Adrenal gland (tissue), 12 donors: ENCODE data around the gene ENG. TPM values are rescaled to one million over a fixed set of nuclear protein-coding genes. Genes with fewer than 3 reads are reported as not detected.
"Not testable (repeated sequence)": the region's sequence is repeated elsewhere in the genome, so short reads cannot be mapped to it uniquely, and the experiment has no call there.

Experiments used
- DNase-seq, 7 donors: peaks; one replicate each; pipeline ENCODE4 v3.0.0-alpha.2; 2019 to 2020
- H3K27ac ChIP-seq, 5 donors: fragments of 200-600 bp; sonication (generic) in 4 of 5; 1 replicate in 3 of 5; 2 replicates in 2 of 5; pipeline versions ENCODE4 v1.5.1 to v1.8.0; 2016 to 2020; ENCODE audit warnings: mild to moderate bottlenecking in 1 of 5
- H3K27me3 ChIP-seq: fragments of 200-600 bp; 2 replicates; pipeline ENCODE4 v1.8.0; 2021
- H3K36me3 ChIP-seq, 2 donors: fragments of 200-600 bp; replicated peaks in 1 of 2; 1 replicate in 1 of 2; 2 replicates in 1 of 2; pipeline versions ENCODE4 v1.5.1 to v1.8.0; 2018 to 2022
- H3K4me1 ChIP-seq, 2 donors: fragments of 200-600 bp; replicated peaks in 1 of 2; 1 replicate in 1 of 2; 2 replicates in 1 of 2; pipeline versions ENCODE4 v1.5.1 to v1.8.0; 2018 to 2021
- H3K4me3 ChIP-seq, 4 donors: fragments of 200-600 bp; sonication (generic) in 3 of 4; one replicate each; pipeline ENCODE4 v1.5.1; 2016 to 2018
- H3K9me3 ChIP-seq, 3 donors: fragments of 200-600 bp; sonication (generic) in 1 of 3; replicated peaks in 1 of 3; 1 replicate in 2 of 3; 2 replicates in 1 of 3; pipeline versions ENCODE4 v1.5.1 to v1.8.0; 2016 to 2021
- CTCF ChIP-seq, 6 experiments: fragments of 450-650 bp in 4 of 6; fragments of 200-600 bp in 2 of 6; sonication (generic) in 1 of 6; IDR thresholded peaks; 1 replicate in 5 of 6; 2 replicates in 1 of 6; pipeline versions ENCODE4 v1.5.1 to v1.8.0; 2016 to 2021; ENCODE audit warnings: antibody characterized with exemption in 6 of 6, mild to moderate bottlenecking in 2 of 6, moderate library complexity in 1 of 6
- POLR2A ChIP-seq, 2 donors: fragments of 450-650 bp; IDR thresholded peaks; one replicate each; pipeline ENCODE4 v1.6.1; 2017; ENCODE audit warnings: antibody characterized with exemption in 2 of 2, mild to moderate bottlenecking in 2 of 2, moderate library complexity in 1 of 2
- WGBS, 4 donors: extraction: QIAGEN DNeasy Blood & Tissue Kit in 2 of 4; methylation state at CpG; one replicate each; pipeline versions ENCODE4 v1.1.5 to v1.1.7; 2013 to 2017; 5-methylcytosine and 5-hydroxymethylcytosine counted together
- intact Hi-C, 2 donors: fragments of 100-400 bp; cut with DNase I; formaldehyde crosslinking; loops; one replicate each; pipeline versions ENCODE4 v1.14.1 to v1.15.0; 2022 to 2023
- polyA plus RNA-seq, 3 donors: library from polyadenylated mRNA; stranded (reverse); fragments of 200-250 nt in 2 of 3; fragments of 350-450 nt in 1 of 3; fragmentation: Illumina TruSeq in 1 of 3; extraction: RNeasy Lipid Tissue Mini Kit (QIAGEN cat#74804) in 1 of 3; gene quantifications; one replicate each; pipeline ENCODE4 v1.2.3, GENCODE V29; 2013 to 2014
- total RNA-seq, 9 donors: library from RNA; depleted of rRNA in 4 of 9; stranded (reverse); fragments of >200 nt in 4 of 9; fragments of 120-200 nt in 1 of 9; fragmentation: NEBNext Ultra II Directional in 1 of 9; extraction: Animal tissue kit (Norgen Biotek cat#: 25700) in 1 of 9; gene quantifications; one replicate each; pipeline versions ENCODE4 v1.1.0 to v1.2.4, GENCODE V29; 2013 to 2023
- donor health status: healthy with polysubstance abuse.
- donor health status: Bipolar disorder and iron deficiency.
- donor health status: DM: yes; HTN: yes; CAD: no.
- donor health status: DM: no; HTN: no; CAD: no.
- donor health status: DM: no; HTN: no; CAD: no.
- donor health status: DM: yes; HTN: yes; CAD: no.

ENG gene
- total and polyA plus RNA-seq, 12 donors: 4.3 to 214 (median 106) TPM

DNA sequence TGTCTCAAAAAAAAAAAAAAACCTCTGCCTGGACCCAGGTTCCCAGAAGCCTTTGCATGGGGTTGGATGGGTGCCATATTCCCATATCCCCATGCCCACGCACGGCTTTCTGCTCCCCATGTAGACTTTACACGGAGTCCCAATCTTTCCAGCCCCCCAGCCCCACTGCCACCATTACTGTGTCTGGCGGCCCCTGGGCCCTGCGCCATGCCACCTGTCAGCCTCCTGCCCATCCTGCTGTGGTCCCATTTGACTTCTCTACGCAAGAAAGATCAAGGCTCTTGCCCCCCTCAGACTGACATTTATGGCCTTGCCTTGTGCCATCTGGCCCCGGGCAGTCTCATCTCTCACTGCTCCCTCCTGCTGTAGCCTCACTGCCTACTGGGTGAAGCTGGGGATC lies 29.5 kb upstream of the ENG start:
- TF ChIP-seq CTCF (IDR thresholded peaks at IDR 0.05) (no peak), POLR2A (IDR thresholded peaks at IDR 0.05) (no peak)
- Histone ChIP-seq H3K4me1 (peaks cover 0 to 10% of the 10 kb centered on the region in 2 donors), H3K9me3 (no peaks in the 10 kb centered on the region), H3K4me3 (no peak overlapping the region), H3K27ac (peak overlapping the region in 1 of 5 donors; percentile 35), H3K36me3 (peaks cover 0 to 40% of the 10 kb centered on the region in 2 donors), H3K27me3 (no peaks in the 10 kb centered on the region)
- DNase-seq: no peak
- intact Hi-C loops: no loop called here
- 69 to 76% (median 72%) methylated on average over 7 of the region's 7 CpGs for WGBS, 4 donors

GRCh38 chr9:127881715-127882114 lies 27.3 kb upstream of the ENG start:
- H3K9me3 ChIP-seq, intact Hi-C loops, H3K27me3 ChIP-seq, DNase-seq, H3K4me3 ChIP-seq, H3K27ac ChIP-seq: not testable (repeated sequence)
- H3K36me3 ChIP-seq: peaks cover 0 to 20% of the 10 kb centered on the region in 2 donors
- WGBS, 4 donors: 66 to 81% (median 79%) methylated on average over 3 of the region's 3 CpGs
- H3K4me1 ChIP-seq: peaks cover 12 to 25% of the 10 kb centered on the region in 2 donors

DNA sequence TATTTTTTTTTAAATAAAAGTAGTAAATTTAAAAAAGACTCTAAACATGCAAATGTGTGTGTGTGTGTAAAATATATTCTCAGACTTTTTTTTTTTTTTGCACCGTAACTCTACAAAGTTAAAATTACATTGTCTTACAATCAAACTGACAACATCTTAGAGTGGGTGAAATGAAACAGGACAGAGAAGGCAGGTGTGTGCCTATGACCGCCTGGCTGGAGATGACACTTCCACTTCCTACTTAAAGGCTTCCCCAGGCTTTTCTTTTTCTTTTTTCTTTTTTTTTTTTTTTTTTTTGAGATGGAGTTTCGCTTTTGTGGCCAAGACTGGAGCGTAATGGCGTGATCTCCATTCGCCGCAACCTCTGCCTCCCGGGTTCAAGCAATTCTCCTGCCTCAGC lies 25.7 kb upstream of the ENG start:
- DNase-seq: no peak
- intact Hi-C loops: no loop called here
- H3K4me1 ChIP-seq: peaks cover 12 to 38% of the 10 kb centered on the region in 2 donors

GRCh38 chr9:127878652-127879390 lies 24.4 kb upstream of the ENG start:
- peaks cover 17 to 41% of the 10 kb centered on the region in 2 donors for H3K4me1 ChIP-seq
- DNase-seq: no peak
- H3K27me3 ChIP-seq: no peaks in the 10 kb centered on the region
- H3K4me3 ChIP-seq: no peak overlapping the region
- 65 to 77% (median 73%) methylated on average over 7 to 8 of the region's 8 CpGs for WGBS, 4 donors
- no peaks in the 10 kb centered on the region for H3K9me3 ChIP-seq
- intact Hi-C loops: no loop called here
- no peak for TF ChIP-seq CTCF (IDR thresholded peaks at IDR 0.05)
- TF ChIP-seq POLR2A (IDR thresholded peaks at IDR 0.05): no peak
- H3K36me3 ChIP-seq: no peaks in the 10 kb centered on the region
- peak overlapping the region in 1 of 5 donors; percentile 66 for H3K27ac ChIP-seq

More for the DNA sequence above, 25.7 kb upstream of the ENG start:
- H3K9me3 ChIP-seq: no peaks in the 10 kb centered on the region
- no peak overlapping the region for H3K27ac ChIP-seq
- H3K36me3 ChIP-seq: peaks cover 0 to 6% of the 10 kb centered on the region in 2 donors
- no peaks in the 10 kb centered on the region for H3K27me3 ChIP-seq
- no peak overlapping the region for H3K4me3 ChIP-seq
- WGBS, 4 donors: 72 to 83% (median 79%) methylated on average over 8 of the region's 8 CpGs
- TF ChIP-seq CTCF (IDR thresholded peaks at IDR 0.05) (no peak), POLR2A (IDR thresholded peaks at IDR 0.05) (no peak)
